GM18867 (cell line): ENCODE measurements around the gene RNF130.
"Not testable (repeated sequence)": the region's sequence is repeated elsewhere in the genome, so short reads cannot be mapped to it uniquely, and the experiment has no call there.

Experiments used
- ATAC-seq: cut with Tn5 transposase; IDR thresholded peaks from one replicate; pipeline ENCODE4 v1.9.1; 2021; ENCODE audit warnings: mild to moderate bottlenecking, moderate library complexity; ENCODE audit not compliant: unreplicated experiment

RNF130 gene

GRCh38 chr5:180103487-180104167, 32.1 kb upstream of the RNF130 start:
- ATAC-seq = no peak

GRCh38 chr5:180102636-180103035, 31.1 kb upstream of the RNF130 start:
- ATAC-seq = no peak

- ATAC-seq = no peak
Observed at GRCh38 chr5:180101451-180102105, 30.0 kb upstream of the RNF130 start.

DNA sequence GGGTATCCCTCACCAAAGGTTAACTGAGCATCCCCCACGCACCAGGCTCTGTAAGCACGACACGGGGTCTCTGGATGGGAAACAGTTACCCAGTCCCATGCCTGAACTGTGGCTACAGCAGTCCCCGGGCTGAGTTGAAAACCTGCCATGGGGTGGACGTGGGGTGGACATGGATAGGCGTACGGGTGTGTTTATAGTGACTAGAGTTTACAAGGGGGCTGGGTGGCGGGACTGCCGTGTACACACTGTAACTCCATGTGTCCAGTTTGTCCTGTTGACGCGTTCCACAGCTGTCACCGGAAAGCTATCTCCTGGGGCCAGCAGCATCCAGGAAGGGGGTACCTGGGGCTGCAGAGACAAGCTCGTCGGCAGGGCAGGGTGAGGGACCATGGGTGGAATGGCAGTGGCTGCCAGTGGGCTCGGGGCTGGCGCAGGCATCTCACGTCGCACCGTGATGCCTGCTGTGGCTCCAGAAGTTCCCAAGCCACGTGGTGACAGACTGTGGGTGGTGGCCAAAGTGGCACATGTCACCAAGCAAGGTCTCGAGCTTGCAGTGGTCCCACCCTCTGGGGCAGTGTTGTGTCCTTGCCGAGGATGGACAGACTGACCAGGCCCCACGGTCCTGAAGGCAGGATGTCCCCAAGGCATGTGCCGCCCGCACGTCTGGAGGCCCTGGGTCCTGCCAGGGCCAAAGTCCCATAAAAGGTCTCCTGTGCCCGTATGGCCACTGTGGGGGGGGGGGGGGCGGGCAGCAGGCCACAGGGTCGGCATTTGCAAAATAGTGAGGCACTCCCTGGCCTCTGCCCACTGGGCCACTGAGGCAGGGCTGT, 29.3 kb upstream of the RNF130 start:
- no peak for ATAC-seq

- no peak for ATAC-seq
Observed at GRCh38 chr5:180099733-180100611, 28.4 kb upstream of the RNF130 start.

DNA sequence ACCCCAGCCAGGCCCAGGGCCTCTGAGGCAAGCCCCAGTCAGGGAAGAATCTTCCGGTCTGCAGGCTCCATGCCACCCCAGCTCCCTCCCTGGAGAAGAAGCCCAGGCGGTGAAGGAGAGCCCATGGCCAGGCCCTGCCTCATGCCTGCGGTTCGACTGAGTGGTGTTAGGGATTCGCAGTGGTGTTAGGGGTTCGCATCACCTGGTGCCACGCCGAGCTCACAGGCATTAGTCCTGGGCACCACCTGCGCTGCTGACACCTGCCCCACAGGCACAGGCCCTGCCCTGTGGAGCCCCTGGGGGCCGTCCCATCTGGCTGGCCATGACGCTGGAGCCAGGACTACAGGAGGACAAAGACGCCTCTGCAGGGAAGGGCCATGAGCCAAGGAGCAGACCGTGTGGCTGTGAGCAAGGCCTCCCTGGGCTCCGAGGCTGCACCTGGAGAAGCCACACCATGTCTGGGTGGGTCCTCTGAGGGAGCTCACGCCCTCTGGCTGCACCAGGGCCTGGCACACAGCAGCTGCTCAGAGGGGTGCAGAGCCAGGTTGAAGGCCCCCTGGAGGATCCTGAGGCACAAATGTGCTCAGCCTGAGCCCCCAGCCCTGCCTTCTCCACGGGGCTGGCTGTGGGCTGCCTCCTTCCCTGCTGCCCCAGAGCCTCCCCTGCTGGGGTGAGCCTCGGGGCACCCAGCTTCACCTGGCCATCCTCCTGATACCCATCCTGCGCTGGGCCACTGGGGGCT, 27.6 kb upstream of the RNF130 start:
- ATAC-seq = no peak

DNA sequence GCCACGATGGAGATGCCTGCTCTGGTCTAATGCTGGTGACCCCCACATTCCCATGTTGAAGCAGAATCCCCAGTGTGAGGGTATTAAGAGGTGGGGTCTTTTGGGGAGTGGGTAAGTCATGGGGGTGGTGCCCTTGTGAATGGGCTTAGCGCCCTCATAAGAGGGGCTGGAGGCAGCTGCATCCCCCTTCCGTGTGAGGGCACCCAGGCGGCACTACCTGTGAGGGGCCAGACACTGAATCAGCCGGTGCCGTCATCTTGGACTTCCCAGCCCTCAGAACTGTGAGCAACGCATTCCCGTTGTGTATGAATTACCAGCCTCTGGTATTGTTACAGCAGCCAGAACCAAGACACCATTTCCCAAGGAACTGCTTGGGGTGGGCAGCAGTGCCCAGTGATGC, 27.0 kb upstream of the RNF130 start:
- no peak for ATAC-seq

GRCh38 chr5:180097926-180098325, 26.4 kb upstream of the RNF130 start:
- ATAC-seq = no peak

DNA sequence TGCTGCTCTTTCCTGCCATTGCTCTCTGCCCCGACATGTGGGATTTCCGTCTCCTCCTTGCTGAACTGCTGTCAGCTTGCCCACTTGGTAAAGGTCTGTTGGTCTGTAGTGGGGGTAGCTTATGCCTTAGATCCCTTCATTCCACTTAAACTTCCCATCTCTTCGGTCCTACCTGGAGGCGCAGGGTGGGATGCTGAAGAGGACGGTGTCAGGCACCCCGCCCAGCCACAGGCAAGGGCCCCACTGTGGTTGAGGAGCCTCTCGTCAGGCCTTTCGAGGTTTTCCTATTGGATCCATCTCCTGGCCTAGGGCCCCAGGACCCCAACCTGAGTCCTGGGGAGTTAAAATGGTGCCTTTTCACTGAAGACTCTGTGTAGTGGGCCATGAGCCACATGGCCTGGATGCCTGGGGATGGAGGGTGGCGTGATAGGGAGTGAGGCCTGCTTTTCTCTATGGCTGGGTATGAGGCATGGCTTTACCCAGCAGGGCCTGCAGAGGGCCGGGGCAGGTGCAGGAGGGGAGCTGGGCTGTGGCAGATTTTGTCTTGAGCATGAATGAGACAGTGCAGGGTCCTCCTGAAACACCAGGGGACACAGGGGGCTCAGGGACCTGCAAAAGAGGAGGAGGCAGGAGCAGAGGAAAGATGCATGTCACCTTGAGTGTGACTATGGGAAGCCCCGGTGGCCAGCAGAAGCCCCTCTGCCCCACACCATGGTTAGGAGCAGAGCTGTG, 25.8 kb upstream of the RNF130 start:
- ATAC-seq = no peak

DNA sequence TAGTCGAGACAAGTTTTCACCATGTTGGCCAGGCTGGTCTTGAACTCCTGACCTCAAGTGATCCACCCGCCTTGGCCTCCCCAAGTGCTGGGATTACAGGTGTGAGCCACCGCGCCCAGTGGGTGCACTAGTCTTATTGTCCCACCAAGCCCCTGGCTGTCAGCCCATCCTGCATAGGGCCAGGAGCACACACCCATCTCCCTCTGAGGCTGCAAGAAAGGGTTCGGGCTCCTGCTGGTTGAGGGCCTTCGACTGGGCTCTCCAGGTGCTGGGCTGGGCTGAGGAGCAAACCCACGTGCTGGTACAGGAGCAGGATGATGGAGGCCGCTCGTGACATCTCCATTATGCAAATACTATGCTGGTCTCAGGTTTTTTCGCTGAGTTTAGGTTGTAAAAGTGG, 25.1 kb upstream of the RNF130 start:
- ATAC-seq = no peak

DNA sequence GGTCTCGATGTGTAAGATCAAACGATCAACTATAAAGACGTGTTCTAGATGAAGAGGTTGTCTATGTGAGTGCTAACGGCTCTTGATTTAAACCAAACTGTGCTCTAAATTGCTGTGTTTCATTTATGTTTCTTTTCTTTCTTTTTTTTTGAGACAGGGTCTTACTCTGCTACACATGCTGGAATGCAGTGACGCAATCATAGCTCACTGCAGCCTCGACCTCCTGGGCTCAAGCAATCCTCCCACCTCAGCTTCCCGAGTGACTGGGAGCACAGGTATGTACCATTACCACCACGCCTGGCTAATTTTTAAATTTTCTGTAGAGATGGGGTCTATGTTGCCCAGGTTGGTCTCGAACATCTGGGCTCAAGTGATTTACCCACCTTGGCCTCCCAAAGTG, 24.0 kb upstream of the RNF130 start:
- ATAC-seq = no peak

- no peak for ATAC-seq
Observed at GRCh38 chr5:180093651-180094382, 22.3 kb upstream of the RNF130 start.

- no peak for ATAC-seq
Observed at GRCh38 chr5:180093241-180093640, 21.7 kb upstream of the RNF130 start.

GRCh38 chr5:180090769-180091546, 19.4 kb upstream of the RNF130 start:
- ATAC-seq = no peak

GRCh38 chr5:180090098-180090768, 18.7 kb upstream of the RNF130 start:
- ATAC-seq = no peak

- ATAC-seq = not testable (repeated sequence)
Observed at GRCh38 chr5:180089628-180090027, 18.1 kb upstream of the RNF130 start.

DNA sequence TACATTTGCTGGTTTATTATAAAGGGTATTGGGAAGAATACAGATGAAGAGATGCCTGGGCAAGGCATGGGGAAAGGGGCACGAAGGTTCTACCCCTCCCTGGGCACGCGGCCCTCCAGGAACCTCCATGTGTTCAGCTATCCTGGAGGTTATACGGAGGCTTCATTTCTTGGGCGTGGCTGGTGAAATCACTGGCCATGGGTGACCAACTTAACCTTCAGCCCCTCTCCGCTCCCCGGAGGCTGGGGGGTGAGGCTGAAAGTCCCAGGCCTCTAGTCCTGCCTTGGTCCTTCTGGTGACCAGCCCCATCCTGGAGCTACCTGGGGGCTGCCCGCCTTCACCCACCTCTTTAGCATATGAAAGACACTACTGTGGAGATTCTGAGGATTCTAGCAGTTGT, 17.0 kb upstream of the RNF130 start:
- ATAC-seq = no peak
